ENCODE results near the gene UFSP1.

Gene UFSP1

GRCh38 chr7:100882785-100883526 lies 6.6 kb downstream of the UFSP1 start:
- no peak for DNase-seq (ENCODE audit: low read depth in 1 of 2, low spot score in 1 of 2)

DNA sequence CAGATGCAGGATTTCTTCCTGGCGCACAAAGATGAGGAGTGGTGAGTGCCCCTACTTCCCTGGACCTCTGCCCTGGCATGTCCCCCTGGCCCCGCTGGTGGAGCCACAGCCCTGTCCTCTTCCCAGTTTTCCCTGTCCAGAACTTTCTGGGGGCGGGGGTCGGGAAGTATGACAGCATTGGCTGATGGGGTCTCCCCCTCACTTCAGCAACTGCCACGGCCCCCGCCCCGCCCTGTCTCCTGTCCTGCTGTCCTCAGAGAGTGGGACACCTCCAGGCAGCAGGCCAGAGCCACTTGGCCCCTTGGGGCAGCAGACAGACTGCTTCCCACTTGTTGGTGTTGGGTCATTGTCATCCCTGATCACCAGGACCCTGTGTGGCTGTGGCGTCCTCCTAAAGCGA lies 7.3 kb downstream of the UFSP1 start:
- DNase-seq (ENCODE audit: low read depth in 1 of 2, low spot score in 1 of 2): no peak

DNA sequence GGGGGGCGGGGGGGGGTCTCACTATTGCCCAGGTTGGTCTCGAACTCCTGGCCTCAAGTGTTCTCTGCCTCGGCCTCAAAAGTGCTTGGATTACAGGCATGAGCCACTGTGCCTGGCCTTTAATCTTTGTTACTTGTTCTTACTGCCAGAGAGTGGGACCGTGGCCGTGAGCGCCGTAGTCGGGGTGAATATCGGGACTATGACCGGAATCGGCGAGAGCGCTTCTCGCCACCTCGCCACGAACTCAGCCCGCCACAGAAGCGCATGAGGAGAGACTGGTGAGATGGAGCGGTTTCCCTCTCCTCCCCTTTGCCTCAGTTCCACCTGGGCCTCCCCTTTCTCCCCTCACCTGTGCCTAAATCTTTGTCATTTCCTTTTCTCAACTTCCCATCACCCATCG lies 8.4 kb downstream of the UFSP1 start:
- DNase-seq (ENCODE audit: low read depth in 1 of 2, low spot score in 1 of 2): no peak

DNA sequence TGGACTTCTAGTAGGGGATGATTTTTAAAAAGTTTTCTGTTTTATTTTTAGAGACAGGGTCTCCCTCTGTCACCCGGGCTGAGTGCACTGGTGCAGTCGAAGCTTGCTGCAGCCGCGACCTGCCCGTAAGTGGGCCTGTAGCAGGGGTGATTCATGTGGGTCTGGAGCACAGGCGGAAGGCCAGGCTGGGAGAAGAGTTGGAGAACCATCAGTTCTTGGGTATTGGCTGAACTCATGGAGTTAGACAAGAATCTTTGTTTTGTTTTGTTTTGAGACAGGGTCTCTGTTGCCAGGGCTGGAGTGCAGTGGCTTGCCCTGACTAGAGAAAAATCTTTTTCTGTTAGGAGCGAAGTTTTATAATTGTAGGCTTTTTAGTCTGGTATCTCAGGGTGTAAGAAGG lies 8.9 kb downstream of the UFSP1 start:
- DNase-seq (ENCODE audit: low read depth in 1 of 2, low spot score in 1 of 2): no peak

GRCh38 chr7:100879685-100880261 lies 9.7 kb downstream of the UFSP1 start:
- no peak for DNase-seq (ENCODE audit: low read depth in 1 of 2, low spot score in 1 of 2)

DNA sequence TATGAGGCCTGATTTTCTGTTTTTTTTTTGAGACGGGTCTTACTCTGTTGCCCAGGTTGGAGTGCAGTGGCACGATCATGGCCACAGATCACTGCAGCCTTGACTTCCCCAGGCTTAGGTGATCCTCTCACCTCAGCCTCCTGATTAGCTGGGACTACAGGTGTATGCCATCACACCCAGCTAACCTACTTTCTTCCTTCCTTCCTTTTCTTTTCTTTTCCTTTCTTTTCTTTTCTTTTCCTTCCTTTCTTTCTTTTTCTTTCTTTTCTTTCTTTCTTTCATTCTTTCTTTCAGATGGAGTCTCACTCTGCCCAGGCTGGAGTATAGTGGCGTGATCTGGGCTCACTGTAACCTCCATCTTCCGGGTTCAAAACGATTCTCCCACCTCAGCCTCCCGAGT lies 10.8 kb downstream of the UFSP1 start:
- no peak for DNase-seq (ENCODE audit: low read depth in 1 of 2, low spot score in 1 of 2)

DNA sequence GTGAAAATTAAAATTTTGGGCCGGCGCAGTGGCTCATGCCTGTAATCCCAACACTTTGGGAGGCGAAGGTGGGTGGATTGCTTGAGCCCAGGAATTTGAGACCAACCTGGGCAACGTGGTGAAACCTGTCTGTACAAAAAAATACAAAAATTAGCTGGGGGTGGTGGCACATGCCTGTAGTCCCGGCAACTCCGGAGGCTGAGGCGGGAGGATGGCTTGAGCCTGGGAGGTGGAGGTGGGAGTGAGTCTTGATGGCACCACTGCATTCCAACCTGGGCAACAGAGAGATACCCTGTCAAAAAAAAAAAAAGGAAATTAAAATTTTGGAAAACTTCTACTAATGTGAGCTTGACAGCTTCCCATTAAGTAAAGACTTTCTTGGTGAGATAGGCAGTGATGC lies 11.5 kb downstream of the UFSP1 start:
- no peak for DNase-seq (ENCODE audit: low read depth in 1 of 2, low spot score in 1 of 2)

DNA sequence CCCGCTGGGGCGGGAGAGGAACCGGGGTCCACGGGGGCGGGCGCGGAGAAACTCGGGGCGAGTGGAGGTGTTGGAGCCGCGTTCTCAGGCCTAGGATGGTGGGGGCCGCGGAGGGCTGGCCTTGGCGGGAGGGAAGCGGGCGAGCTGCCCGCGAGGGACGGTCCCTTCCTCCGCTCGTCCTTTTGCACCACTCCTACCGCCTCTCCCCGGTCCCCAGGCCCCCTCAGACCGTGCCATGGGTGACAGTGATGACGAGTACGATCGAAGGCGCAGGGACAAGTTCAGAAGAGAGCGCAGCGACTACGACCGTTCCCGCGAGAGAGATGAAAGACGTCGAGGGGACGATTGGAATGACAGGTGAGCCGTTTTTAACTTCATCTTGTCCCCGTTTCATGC lies 14.2 kb downstream of the UFSP1 start:
- DNase-seq (ENCODE audit: low read depth in 1 of 2, low spot score in 1 of 2): no peak

GRCh38 chr7:100874577-100875355 lies 14.7 kb downstream of the UFSP1 start, which contains the start of gene SRRT:
Gene SRRT (plus strand): TSS chr7:100875103. CDS start chr7:100875591, 488 bp downstream.
- peak; percentile 97 for DNase-seq (ENCODE audit: low read depth in 1 of 2, low spot score in 1 of 2)

DNA sequence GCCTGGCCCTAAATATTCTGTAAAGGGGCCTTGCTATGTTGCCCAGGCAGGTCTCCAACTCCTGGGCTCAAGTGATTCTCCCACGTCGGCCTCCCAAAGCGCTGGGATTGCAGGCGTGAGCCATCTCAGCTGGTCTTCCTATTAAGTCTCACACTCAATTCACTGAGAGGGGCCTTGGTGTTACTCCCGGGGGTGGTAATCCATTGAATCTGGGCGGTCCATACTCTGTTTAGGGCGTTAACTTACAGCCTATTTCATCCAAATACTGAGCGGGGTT lies 15.3 kb downstream of the UFSP1 start:
- no peak for DNase-seq (ENCODE audit: low read depth in 1 of 2, low spot score in 1 of 2)

- DNase-seq (ENCODE audit: low read depth in 1 of 2, low spot score in 1 of 2): no peak
These were observed 15.8 kb downstream of the UFSP1 start for GRCh38 chr7:100873599-100874299.

DNA sequence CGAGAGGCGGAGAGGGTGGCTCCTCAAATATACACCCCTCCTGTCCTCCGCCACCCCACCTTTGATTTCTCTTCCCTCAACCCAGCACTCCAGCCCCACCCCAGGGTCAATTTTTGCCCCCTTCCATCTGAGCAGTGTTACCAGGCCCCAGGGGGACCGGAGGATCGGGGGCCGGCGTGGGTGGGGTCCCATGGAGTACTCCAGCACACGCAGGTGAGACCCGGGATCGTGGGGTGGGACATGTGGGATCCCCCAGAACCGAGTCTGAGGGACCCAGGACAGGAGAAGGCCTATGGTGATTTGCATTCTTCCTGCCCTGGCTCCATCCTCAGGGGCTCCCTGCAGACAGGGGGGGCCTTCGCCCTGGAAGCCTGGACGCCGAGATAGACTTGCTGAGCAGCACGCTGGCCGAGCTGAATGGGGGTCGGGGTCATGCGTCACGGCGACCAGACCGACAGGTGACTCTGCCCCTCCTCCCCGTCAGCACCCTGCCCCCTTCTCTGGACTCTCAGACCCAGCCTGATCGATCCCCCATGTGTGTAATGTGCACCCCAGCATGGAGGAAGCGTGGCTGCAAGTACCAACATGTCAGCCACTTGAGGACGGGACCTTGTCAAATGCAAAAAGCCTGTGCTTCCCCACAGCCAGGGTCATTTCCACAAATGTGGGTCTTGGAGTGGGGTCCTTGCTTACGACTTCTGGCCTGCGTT lies 21.6 kb downstream of the UFSP1 start:
- DNase-seq (ENCODE audit: low read depth in 1 of 2, low spot score in 1 of 2): no peak

GRCh38 chr7:100867040-100867775 lies 22.3 kb downstream of the UFSP1 start, which contains the start of gene TRIP6:
Gene TRIP6 (plus strand): TSS chr7:100867387. CDS start chr7:100867498, 111 bp downstream.
- peak in 1 of 2 donors; percentile 44 for DNase-seq (ENCODE audit: low read depth in 1 of 2, low spot score in 1 of 2)

DNA sequence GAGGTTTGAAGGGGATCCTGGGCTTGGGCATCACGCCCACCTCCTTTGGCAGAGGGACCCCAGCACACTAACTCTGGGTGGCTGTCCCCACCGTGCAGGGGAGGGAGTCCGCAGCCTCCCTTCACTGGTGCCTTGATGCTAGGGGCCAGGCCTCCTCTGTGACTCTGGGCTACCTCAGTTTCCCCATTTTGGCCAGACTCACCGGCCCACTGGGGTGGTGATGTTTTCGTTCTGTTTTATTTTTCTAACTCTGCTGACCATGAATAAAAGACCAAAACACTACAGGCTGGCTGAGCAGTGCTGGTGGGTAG lies 22.8 kb downstream of the UFSP1 start:
- DNase-seq (ENCODE audit: low read depth in 1 of 2, low spot score in 1 of 2): no peak

GRCh38 chr7:100865938-100866728 lies 23.4 kb downstream of the UFSP1 start:
- DNase-seq (ENCODE audit: low read depth in 1 of 2, low spot score in 1 of 2): no peak

- no peak for DNase-seq (ENCODE audit: low read depth in 1 of 2, low spot score in 1 of 2)
These were observed 24.1 kb downstream of the UFSP1 start for GRCh38 chr7:100865372-100865911.

GRCh38 chr7:100864263-100864845 lies 25.2 kb downstream of the UFSP1 start:
- DNase-seq (ENCODE audit: low read depth in 1 of 2, low spot score in 1 of 2): no peak

GRCh38 chr7:100863406-100863950 lies 26.0 kb downstream of the UFSP1 start:
- no peak for DNase-seq (ENCODE audit: low read depth in 1 of 2, low spot score in 1 of 2)

- no peak for DNase-seq (ENCODE audit: low read depth in 1 of 2, low spot score in 1 of 2)
These were observed 27.9 kb downstream of the UFSP1 start for GRCh38 chr7:100861616-100861985.

All from activated T-helper 1 cell treated with anti-CD3 and anti-CD28 coated beads, Interleukin-2, amount 50 U/mL, for 16 hours (primary cell).